HG03521 (cell line): ENCODE data around the gene ZNF513.
"Not testable (repeated sequence)": the region's sequence is repeated elsewhere in the genome, so short reads cannot be mapped to it uniquely, and the experiment has no call there.

ENCODE experiments used
- ATAC-seq: cut with Tn5 transposase; IDR thresholded peaks from one replicate; pipeline ENCODE4 v1.9.1; 2021; ENCODE audit warnings: mild to moderate bottlenecking, moderate library complexity; ENCODE audit not compliant: unreplicated experiment

The ZNF513 gene

DNA sequence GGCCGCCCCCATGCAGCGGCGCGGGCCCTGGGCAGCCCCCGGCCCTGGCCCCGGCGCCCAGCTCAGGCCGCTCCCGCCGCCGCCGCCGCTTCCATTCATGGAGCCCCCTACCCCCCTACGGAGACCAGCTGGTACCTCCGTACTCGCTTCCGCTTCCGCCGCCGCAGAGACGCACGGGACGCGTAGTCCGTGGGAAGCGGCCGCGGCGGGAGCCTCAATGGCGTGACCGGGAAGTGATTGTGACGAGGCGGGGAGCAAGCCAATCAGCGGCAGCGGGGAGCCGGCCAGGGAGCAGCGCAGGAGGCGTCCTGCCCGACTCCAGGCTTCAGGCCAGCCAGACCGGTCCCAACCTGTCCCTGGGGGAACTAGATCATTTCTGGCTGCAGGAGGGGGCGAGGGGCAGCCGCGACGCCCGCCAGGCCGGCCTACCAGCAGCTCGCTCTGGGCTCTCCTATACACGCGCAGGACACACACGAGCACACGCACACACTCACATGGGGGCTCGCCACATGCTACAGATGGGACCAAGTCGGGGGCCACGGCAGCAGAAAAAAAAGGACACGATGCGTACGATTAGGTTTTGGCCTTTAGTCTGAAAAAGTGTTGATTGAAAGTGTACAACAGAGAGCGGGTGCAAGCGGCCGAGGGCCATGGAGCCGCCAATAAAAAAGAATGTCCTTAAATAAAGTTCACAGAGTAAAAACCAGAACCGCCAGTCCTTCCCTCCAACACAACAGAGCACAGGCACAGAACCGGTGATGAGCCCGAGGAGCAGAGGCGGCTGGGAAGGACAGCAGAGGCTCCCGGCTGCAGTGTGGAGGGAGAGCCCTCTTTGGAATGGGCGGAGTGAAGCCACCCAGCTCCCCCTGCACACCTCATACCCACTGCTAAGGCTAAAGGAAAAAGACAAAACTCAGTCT is at the start of gene ZNF513:
Gene ZNF513 (minus strand): TSS at position 109 of the 920 bp plus-strand sequence. CDS start 208 bp downstream, outside the sequence.
- peak; percentile 83 for ATAC-seq

GRCh38 chr2:27428978-27429541 is 48.5 kb upstream of the ZNF513 start:
- ATAC-seq = peak; percentile 64

DNA sequence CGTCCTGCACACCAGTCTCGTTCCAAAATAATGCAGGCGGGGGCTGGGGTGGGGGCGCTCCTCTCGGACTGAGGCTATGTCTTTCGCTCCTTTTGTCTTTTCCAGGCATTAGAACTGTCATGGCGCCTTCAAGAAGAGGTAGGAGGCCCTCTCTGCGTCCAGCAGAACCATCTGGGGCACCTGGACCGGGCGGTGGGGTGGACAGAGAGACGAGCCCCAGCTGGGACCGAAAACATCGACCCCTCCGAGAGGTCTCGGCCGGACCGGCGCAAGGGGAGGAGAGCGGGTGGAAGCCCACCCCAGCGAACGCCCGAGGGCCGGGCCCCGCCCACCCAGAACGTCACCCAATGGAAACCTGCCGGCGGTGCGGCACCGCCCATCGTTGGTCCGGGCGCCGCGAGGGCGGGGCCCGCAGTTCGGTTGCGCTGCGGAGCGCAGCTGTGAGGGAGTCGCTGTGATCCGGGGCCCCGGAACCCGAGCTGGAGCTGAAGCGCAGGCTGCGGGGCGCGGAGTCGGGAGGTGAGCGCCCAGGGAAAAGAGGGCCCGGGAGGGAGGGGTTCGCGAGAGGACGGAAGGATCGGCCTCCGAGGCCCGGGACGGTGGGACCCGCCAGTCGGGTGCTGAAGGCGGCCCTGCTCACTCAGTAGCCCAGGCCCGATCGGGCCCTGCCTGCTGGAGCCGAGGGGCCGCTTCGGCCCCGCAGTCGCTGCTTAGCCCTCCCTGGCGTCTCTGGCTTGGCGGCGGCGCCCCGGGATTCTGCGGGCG is 47.9 kb upstream of the ZNF513 start, which contains the start of gene NRBP1:
Gene NRBP1 (plus strand): TSS at position 419 of the 765 bp plus-strand sequence. CDS start 4,643 bp downstream, outside the sequence.
- peak; percentile 87 for ATAC-seq

GRCh38 chr2:27427863-27428212 is 47.3 kb upstream of the ZNF513 start:
- ATAC-seq = no peak

- not testable (repeated sequence) for ATAC-seq
Observed at GRCh38 chr2:27425039-27425438, 44.5 kb upstream of the ZNF513 start.

DNA sequence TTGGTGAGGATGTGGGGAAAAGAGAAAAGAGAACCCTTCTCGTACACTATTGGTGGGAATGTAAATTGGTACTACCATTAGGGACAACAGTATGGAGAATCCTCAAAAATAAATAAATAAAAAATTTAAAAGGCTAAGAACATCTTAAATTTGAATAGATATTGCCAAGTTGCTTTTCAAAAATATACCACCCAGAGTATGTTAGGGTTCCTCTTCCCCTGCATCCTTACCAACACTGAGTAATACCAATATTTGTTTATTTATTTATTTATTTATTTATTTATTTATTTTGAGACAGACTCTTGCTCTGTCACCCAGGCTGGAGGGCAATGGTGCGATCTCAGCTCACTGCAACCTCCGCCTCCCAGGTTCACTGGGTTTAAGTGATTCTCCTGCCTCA is 42.4 kb upstream of the ZNF513 start:
- no peak for ATAC-seq

DNA sequence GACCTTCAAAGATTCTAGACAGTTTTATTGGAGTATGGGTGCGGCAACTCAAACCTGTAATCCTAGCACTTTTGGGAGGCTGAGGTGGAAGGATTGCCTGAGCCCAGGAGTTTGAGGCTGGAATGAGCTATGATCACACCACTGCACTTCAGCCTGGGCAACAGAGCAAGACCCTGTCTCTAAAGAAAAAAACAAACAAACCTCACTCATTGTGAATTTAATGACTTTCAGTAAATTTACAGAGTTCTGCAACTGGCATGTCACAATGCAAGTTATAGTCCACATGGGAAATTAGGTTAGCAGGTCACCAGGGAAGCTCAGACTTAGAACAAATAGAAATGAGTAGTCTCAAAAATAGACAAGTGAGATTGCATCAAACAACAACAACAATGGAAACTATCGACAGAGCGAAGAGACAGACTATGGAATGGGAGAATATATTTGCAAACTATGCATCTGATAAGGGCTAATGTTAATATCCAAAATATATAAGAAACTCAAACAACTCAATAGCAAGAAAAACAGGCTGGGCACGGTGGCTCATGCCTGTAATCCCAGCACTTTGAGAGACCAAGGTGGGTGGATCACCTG is 41.2 kb upstream of the ZNF513 start:
- no peak for ATAC-seq

- no peak for ATAC-seq
Observed at GRCh38 chr2:27420996-27421395, 40.5 kb upstream of the ZNF513 start.

DNA sequence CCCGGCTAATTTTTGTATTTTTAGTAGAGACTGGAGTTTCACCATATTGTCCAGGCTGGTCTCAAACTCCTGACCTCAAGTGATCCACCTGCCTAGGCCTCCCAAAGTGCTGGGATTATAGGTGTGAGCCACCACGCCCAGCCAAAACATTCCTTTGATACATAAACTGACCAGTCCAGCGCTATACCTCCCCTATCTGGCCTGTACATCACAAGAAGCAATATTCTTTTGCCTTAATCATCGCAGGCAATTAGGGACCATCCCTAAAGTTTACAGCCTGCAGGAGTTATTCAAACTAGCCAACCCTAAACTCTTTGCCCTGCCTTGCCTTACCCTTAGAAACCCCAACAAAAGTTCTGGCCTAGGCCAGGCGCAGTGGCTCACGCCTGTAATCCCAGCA is 35.6 kb upstream of the ZNF513 start:
- ATAC-seq = no peak

- ATAC-seq = no peak
Observed at GRCh38 chr2:27412419-27413152, 32.1 kb upstream of the ZNF513 start.

DNA sequence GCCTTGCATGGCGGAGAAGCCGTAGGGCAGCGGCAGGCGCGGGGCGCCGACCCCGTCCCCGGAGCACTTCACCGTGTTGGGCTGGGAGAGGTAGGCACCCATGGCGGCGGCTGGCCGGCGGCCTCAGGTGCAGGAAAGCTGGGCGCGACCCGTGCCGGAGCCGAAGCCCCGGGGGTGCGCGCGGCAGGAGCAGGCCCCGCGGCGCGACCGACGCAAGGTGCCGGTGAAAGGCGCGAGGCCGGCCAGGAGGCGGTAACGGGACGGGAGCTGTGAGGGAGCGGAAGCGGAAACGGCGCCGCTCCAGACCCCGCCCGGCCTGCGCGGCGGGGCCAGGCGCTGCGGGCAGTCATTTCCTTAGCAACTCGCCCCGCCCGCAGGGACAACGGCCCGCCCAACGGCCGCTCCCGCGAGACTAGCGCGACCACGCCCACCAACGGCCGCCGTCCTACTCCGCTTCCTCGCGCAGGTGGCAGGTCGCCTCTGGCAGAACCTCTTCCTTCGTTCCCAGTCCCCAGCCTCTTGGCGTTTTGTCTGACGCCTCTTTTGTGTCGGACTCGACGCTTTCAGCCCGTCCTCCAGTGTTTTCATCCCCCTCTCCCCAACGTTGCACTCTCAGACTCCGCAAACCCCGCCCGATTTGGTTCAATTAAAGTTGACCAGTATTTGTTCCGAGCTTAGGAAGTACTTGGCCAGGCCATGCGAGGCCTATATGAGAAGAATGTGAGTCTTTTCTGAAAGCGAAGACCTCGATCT is 29.0 kb upstream of the ZNF513 start, which contains the start of gene PPM1G:
Gene PPM1G (minus strand): TSS at position 271 of the 753 bp plus-strand sequence. CDS start 169 bp downstream, at position 102.
- ATAC-seq = peak; percentile 91

- peak; percentile 22 for ATAC-seq
Observed at GRCh38 chr2:27408601-27409320, 28.2 kb upstream of the ZNF513 start.

- no peak for ATAC-seq
Observed at GRCh38 chr2:27407798-27408491, 27.4 kb upstream of the ZNF513 start.

DNA sequence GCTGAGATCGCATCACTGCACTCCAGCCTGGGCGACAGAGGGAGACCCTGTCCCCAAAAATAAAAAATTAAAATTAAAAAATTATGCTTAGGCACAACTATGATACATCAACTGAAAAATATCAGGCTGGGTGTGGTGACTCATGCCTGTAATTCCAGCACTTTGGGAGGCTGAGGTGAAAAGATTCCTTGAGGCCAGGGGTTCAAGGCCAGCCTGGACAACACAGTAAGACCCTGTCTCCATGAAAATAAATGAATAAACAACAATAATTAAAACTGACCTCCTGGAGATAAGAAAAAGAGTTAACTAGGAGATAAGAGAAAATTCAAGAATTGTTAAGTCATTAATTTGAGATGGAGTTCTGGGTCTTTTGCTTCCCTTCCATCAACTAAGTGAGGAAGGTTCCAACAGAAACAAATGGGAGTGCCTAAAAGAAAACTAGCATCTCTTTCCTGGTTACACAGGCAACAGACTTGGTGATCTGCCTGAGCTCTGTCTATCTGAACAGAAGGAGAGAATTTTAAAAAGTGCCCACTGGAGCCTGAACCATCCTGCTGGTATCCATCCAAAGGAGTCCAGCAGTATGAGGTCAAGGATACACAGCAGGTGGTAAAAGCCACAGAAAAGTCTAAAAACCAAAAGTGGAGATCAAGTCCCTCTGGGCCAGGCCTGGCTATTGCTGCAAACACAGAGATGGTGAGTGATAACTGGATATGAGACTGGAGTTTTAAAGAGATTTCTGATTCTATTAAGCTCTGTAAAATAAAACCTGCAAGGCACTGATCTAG is 20.0 kb upstream of the ZNF513 start:
- no peak for ATAC-seq

DNA sequence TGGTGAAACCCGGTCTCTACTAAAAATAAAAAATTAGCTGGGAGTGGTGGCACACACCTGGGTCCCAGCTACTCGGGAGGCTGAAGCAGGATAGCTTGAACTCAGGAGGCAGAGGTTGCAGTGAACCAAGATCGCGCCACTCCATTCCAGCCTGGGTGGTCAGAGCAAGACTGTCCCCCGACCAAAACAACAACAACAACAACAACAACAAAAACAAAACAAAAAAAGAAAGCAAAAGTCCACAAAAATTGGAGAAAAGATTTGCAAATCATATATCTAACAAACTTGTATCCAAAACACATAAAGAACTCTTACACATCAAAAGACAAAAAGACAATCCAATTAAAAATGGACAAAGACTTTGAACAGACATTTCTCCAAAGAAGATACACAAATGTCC is 18.4 kb upstream of the ZNF513 start:
- no peak for ATAC-seq

- ATAC-seq = no peak
Observed at GRCh38 chr2:27393225-27393624, 12.7 kb upstream of the ZNF513 start.
